UCSD-AML1 (cell line): ENCODE data around the gene NFIL3.

Experiments
- DNase-seq: peaks from one replicate; lab custom pipeline; 2025; ENCODE audit not compliant: unreplicated experiment; lab: John Stamatoyannopoulos, UW

NFIL3 gene

DNA sequence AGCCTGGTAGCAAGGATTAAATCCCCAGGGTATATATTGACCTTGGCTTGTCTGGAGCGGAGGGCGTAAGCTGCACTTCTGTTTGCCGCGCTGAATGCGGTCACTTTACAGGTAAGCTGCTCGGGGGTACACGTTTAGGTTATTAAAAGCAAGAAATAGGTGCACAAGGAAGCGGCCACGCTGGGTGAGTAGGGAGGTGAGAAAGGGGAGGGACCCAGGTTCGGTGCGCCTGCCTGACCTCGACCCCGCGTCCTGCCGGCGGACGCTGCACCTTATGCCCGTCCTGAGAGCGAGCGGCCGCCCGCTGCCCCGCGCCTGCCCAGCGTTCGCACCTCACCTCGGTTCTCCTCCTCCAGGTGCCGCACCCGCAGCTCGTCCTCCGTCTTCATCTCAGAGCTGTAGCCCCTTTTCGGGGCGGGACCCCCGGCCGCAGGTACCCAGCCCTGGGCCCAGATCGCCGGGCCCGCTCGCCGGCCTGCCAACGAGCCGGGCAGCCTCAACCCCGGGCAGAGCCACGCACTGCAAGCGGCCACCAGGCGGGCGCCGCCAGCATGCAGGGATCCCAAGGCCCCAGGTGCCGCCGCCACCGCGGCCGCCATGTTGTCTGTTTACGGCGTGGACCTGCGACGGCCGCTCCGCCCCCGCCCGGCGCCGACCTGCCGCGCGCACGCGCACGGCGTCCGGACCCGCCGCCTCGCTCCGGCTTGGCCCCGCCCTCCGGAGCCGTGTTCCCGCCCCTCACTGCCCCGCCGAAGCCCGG, 62.2 kb downstream of the NFIL3 start, which contains the start of gene AUH:
Gene AUH, minus strand, starts transcription at position 628 of the 760 bp plus-strand sequence. Its CDS starts 29 bp downstream, at position 599.
- peak; percentile 90 for DNase-seq

DNA sequence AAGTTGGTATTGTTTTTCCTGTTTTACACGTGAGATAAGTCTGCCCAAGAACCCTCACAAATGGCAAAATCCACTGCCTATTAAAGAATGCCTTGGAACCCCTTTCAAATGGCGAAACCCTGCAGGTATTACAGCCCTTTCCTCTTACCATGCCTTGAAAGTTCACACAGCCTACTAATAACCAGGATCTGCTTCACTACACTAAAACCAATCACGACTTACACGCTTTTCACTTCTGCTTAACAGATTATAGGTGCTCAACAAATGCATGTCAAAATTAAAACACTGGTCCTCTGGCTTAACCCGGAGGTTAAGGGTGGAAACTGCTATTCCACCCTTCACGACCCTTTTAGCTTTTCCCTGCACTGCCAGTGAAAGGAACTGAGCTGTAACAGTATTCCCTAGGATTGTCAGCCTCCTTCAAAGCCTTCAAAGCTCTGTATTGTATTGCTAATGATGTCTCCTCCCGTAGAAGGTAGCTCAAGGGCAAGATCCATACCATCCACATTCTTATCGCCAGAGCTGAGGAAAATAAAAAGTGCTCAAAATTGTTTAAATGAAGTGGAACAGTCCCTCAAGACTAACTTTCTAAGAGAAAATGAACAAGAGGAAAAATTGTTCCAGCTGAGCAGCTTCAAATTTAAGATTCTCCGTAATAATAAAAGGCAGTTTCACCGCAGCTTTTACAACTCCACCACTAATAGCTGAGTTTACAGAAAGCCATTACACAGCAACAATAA, 62.9 kb downstream of the NFIL3 start:
- DNase-seq, result no peak

- no peak for DNase-seq
Observed at GRCh38 chr9:91359734-91360470, 63.7 kb downstream of the NFIL3 start.

- DNase-seq, result no peak
Observed at GRCh38 chr9:91359083-91359482, 64.5 kb downstream of the NFIL3 start.
